RCC 7860 (cell line): ENCODE results near the gene LRRC3C.
A peak's percentile ranks its signal among the peaks of the same experiment; 100 is the strongest.

Experiments used
- DNase-seq: peaks from one replicate; pipeline ENCODE4 v3.0.0-alpha.2; 2015; ENCODE audit warnings: low spot score
- FAIRE-seq: peaks from 2 replicates; lab custom pipeline; 2012; peaks lifted over from hg19 to GRCh38; lab: Jason Lieb, UNC

The LRRC3C gene

GRCh38 chr17:39973496-39973895 lies 46.0 kb downstream of the LRRC3C start:
- FAIRE-seq (no peak), DNase-seq (peak; percentile 62)

GRCh38 chr17:39974433-39974832 lies 46.9 kb downstream of the LRRC3C start:
- DNase-seq = no peak
- FAIRE-seq = no peak

GRCh38 chr17:39975801-39976200 lies 48.3 kb downstream of the LRRC3C start:
- FAIRE-seq = no peak
- no peak for DNase-seq

GRCh38 chr17:39979016-39979670 lies 51.6 kb downstream of the LRRC3C start:
- FAIRE-seq = peak; percentile 74
- DNase-seq = peak; percentile 98

- peak; percentile 28 for DNase-seq
Measured at GRCh38 chr17:39979893-39980350, 52.4 kb downstream of the LRRC3C start.

GRCh38 chr17:39980351-39981206 lies 53.0 kb downstream of the LRRC3C start, which contains the start of gene PSMD3:
PSMD3 (plus strand) TSS chr17:39980807; CDS start chr17:39980971, 164 bp downstream.
- DNase-seq (peak; percentile 99), FAIRE-seq (peak; percentile 91)

More at GRCh38 chr17:39979893-39980350, 52.4 kb downstream of the LRRC3C start:
- no peak for FAIRE-seq

- no peak for FAIRE-seq
- DNase-seq = no peak
Measured at GRCh38 chr17:39981207-39981741, 53.7 kb downstream of the LRRC3C start.

- no peak for DNase-seq
- FAIRE-seq = no peak
Measured at GRCh38 chr17:39981766-39982375, 54.3 kb downstream of the LRRC3C start.

GRCh38 chr17:39988206-39988810 lies 60.8 kb downstream of the LRRC3C start:
- FAIRE-seq = no peak
- DNase-seq = no peak

- DNase-seq = no peak
- FAIRE-seq = no peak
Measured at GRCh38 chr17:39994448-39994847, 66.9 kb downstream of the LRRC3C start.
